Mesothelial cell of epicardium (in vitro differentiated cells): ENCODE results near the gene XCR1. TPM values are rescaled to one million over a fixed set of nuclear protein-coding genes. Genes with fewer than 3 reads are reported as not detected.
A peak's percentile ranks its signal among the peaks of the same experiment; 100 is the strongest.

Experiments used
- DNase-seq, 2 experiments: peaks; one replicate each; pipeline ENCODE4 v3.0.0; 2021; ENCODE audit warnings: low spot score in 2 of 2; ENCODE audit not compliant: unreplicated experiment in 2 of 2
- H3K27ac Mint-ChIP-seq: 2 replicates; pipeline ENCODE4 v1.8.0; 2021; ENCODE audit warnings: mixed read lengths
- H3K27me3 Mint-ChIP-seq: 2 replicates; pipeline ENCODE4 v1.8.0; 2021; ENCODE audit warnings: low read depth, mixed read lengths
- H3K36me3 Mint-ChIP-seq: 2 replicates; pipeline ENCODE4 v1.8.0; 2021; ENCODE audit warnings: mixed read lengths
- H3K4me1 Mint-ChIP-seq: 2 replicates; pipeline ENCODE4 v1.8.0; 2021; ENCODE audit warnings: mixed read lengths
- H3K4me3 Mint-ChIP-seq: 2 replicates; pipeline ENCODE4 v1.8.0; 2021; ENCODE audit warnings: mild to moderate bottlenecking, moderate library complexity, mixed read lengths
- H3K9me3 Mint-ChIP-seq: 2 replicates; pipeline ENCODE4 v1.8.0; 2021; ENCODE audit warnings: mixed read lengths
- total RNA-seq: library from RNA; stranded (reverse); gene quantifications from 3 replicates; pipeline ENCODE4 v1.2.1, GENCODE V29; 2021
- TF ChIP-seq, protein P1 (sequence below): fragments of 200-600 bp; sonication (generic); IDR thresholded peaks from one replicate; pipeline ENCODE4 v1.5.0; 2021; ENCODE audit warnings: antibody characterized with exemption; ENCODE audit not compliant: unreplicated experiment

Gene XCR1
- total RNA-seq, 1 donor from 2014 or later, result not detected

DNA sequence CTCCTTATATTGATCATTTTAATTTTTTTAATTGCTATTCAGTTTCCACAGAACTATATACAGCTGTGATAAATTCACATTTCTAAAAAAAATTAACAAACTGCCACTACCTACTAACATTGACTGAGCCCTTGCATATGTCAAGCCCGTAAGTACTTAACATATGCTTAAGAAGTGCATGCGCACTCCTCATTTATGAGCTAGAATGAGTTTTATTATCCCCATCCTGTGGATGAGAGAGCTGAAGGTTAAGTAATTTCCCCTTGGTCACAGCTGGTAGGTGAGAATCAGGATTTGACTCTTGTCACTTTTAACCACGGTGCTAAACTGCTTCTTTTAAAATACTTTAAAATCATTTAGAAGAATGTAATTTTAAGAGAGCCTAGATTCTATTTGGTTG, 58.2 kb downstream of the XCR1 start:
- peaks cover 41% of the 10 kb centered on the region for H3K36me3 Mint-ChIP-seq

DNA sequence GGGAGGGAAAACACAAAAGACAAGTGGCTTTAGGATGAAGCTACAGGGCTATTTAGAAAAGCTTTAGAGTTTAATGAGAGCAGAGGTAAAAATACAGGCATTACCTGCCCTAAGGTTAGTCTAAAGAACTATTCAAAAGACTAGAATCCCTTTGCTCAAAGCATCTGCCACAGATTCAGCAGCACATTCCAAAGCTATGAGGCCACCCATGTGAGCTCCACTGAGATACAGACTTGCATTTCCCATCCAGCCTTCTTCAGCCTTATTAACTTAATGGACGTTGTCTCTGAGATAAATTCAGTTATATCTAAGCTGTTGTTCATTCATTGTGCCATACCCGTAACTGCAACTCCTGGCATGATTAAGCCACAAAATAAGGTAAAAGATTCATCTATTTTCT, 58.6 kb downstream of the XCR1 start:
- peaks cover 41% of the 10 kb centered on the region for H3K36me3 Mint-ChIP-seq
- TF ChIP-seq, protein P1, sequence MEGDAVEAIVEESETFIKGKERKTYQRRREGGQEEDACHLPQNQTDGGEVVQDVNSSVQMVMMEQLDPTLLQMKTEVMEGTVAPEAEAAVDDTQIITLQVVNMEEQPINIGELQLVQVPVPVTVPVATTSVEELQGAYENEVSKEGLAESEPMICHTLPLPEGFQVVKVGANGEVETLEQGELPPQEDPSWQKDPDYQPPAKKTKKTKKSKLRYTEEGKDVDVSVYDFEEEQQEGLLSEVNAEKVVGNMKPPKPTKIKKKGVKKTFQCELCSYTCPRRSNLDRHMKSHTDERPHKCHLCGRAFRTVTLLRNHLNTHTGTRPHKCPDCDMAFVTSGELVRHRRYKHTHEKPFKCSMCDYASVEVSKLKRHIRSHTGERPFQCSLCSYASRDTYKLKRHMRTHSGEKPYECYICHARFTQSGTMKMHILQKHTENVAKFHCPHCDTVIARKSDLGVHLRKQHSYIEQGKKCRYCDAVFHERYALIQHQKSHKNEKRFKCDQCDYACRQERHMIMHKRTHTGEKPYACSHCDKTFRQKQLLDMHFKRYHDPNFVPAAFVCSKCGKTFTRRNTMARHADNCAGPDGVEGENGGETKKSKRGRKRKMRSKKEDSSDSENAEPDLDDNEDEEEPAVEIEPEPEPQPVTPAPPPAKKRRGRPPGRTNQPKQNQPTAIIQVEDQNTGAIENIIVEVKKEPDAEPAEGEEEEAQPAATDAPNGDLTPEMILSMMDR, result no peak
- no peak overlapping the region for H3K4me3 Mint-ChIP-seq
- H3K27me3 Mint-ChIP-seq, result no peaks in the 10 kb centered on the region
- DNase-seq, result no peak
- H3K9me3 Mint-ChIP-seq, result no peaks in the 10 kb centered on the region
- H3K4me1 Mint-ChIP-seq, result peaks cover 20% of the 10 kb centered on the region
- peak overlapping the region; percentile 55 for H3K27ac Mint-ChIP-seq

More for the DNA sequence above, 58.2 kb downstream of the XCR1 start:
- no peaks in the 10 kb centered on the region for H3K27me3 Mint-ChIP-seq
- H3K27ac Mint-ChIP-seq, result peak overlapping the region; percentile 55
- TF ChIP-seq, protein P1, result no peak
- no peak overlapping the region for H3K4me3 Mint-ChIP-seq
- H3K4me1 Mint-ChIP-seq, result peaks cover 20% of the 10 kb centered on the region
- no peaks in the 10 kb centered on the region for H3K9me3 Mint-ChIP-seq
- no peak for DNase-seq

DNA sequence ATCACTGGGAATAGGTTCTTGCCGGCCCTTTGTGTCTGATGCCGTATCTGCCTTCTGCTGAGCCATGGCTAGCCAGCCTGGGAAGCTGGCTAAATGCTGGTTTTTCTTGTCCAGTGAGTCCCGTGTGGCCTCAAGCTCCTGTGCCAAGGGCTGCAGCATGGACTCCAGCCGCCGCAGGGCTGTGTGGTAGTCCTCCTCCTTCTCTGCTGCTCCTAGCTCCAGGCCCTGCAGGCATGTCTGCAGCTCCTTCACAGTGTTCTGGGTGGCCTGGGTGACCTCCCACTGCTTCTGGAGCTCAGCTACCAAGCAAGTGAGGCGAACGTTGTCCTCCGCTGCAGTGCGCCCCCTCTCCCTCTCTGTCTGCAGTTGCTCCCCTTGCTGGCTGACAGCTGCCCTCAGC, 59.1 kb downstream of the XCR1 start:
- H3K36me3 Mint-ChIP-seq, result peaks cover 38% of the 10 kb centered on the region

DNA sequence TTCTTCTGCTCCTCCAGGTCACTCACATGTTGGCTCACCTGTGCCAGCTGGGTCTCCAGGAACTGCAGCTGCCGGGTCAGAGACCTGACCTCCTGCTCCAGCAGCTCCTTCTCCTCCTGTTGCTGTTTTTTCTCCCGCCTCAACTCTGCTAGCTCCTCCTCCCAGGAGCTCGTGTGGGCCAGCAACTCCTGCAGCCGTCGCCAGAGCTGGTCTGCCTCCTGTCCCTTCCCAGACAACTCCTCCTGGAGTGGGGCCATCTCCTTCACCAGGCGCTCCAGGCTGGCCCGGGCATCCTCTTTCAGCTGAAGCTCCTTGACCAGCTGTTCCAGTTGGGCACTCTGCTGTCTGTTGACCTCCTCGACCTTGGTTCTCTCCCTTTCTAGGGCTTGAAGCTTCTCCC, 59.6 kb downstream of the XCR1 start:
- Mint-ChIP-seq H3K27me3 (no peaks in the 10 kb centered on the region), H3K36me3 (peaks cover 39% of the 10 kb centered on the region), H3K9me3 (no peaks in the 10 kb centered on the region), H3K4me1 (peaks cover 11% of the 10 kb centered on the region), H3K27ac (no peak overlapping the region), H3K4me3 (no peak overlapping the region)
- TF ChIP-seq, protein P1, result no peak
- DNase-seq, result no peak

More for the DNA sequence above, 59.1 kb downstream of the XCR1 start:
- H3K9me3 Mint-ChIP-seq, result no peaks in the 10 kb centered on the region
- H3K4me3 Mint-ChIP-seq, result no peak overlapping the region
- no peak for DNase-seq
- peak overlapping the region; percentile 55 for H3K27ac Mint-ChIP-seq
- TF ChIP-seq, protein P1, result no peak
- peaks cover 16% of the 10 kb centered on the region for H3K4me1 Mint-ChIP-seq
- no peaks in the 10 kb centered on the region for H3K27me3 Mint-ChIP-seq

Other genes with a start within 250 kb of the XCR1 start
- gene SLC6A20, start 230.9 kb downstream of the XCR1 start, total RNA-seq, result 0.27 TPM in 1 of 3 replicates, not detected in the others
- 21.7 to 26.3 TPM (median 22.5 TPM) in 3 replicates for gene LZTFL1, start 185.4 kb downstream of the XCR1 start, total RNA-seq
- not detected in 3 replicates for gene CCR9, start 140.9 kb downstream of the XCR1 start, total RNA-seq
- not detected in 3 replicates for gene CXCR6, start 84.0 kb downstream of the XCR1 start, total RNA-seq
- gene FYCO1, start 31.7 kb downstream of the XCR1 start, total RNA-seq, result 23.1 to 24.3 TPM (median 24.1 TPM) in 3 replicates
- not detected in 3 replicates for gene CCR1, start 180.8 kb upstream of the XCR1 start, total RNA-seq
- not detected in 3 replicates for gene CCR3, start 215.0 kb upstream of the XCR1 start, total RNA-seq